GM18873 (cell line): ENCODE results near the gene SCT.

Source experiments
- ATAC-seq: cut with Tn5 transposase; IDR thresholded peaks from one replicate; pipeline ENCODE4 v1.9.1; 2021; ENCODE audit warnings: mild to moderate bottlenecking, moderate library complexity, moderate number of reproducible peaks; ENCODE audit not compliant: unreplicated experiment, low FRiP score

Gene SCT

DNA sequence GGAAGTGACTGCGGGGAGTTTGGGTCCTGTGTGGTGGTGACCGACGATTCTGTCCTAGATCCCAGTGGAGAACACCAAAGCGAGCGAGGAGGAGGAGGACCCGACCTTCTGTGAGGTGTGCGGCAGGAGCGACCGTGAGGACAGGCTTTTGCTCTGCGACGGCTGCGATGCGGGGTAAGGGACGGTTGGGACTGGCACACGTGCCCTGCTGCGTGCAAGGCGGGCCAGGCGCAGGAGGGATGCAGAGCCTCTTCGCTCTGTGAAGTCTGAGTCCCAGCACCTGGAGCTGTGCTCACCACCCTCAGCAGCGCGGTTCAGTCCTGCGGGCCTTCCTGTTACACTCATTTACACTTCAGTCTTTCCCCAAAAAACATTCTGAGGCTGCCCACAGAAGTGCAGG, 34.5 kb downstream of the SCT start:
- ATAC-seq, result no peak

DNA sequence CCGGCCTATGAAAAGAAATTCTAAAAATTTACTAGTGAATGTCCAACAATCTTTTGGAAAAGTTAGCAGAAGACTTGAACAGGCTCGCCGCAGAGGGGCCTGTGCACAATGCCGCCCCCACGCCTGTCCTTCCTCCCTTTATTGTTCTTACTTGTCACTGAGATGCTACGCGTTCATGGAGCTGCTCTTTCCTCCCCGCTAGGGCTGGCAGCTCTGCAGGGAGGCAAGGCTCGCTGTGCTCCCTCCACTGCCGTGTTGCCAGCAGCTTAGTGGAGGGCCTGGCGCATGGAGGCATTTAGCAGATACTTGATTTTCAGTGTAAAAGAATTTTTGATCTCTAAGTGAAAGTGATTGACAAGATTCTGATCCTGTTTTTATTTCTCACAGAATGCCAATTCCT, 36.0 kb downstream of the SCT start:
- no peak for ATAC-seq

DNA sequence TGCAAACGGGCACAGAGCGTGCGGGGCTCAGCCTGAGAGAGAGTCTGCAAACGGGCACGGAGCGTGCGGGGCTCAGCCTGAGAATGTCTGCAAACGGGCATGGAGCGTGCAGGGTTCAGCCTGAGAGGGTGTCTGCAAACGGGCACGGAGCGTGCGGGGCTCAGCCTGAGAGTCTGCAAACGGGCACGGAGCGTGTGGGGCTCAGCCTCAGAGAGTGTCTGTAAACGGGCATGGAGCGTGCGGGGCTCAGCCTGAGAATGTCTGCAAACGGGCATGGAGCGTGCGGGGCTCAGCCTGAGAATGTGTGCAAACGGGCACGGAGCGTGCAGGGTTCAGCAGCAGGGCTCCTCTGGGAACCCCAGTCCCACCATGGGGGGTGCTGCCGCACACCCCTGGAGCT, 37.2 kb downstream of the SCT start:
- no peak for ATAC-seq

DNA sequence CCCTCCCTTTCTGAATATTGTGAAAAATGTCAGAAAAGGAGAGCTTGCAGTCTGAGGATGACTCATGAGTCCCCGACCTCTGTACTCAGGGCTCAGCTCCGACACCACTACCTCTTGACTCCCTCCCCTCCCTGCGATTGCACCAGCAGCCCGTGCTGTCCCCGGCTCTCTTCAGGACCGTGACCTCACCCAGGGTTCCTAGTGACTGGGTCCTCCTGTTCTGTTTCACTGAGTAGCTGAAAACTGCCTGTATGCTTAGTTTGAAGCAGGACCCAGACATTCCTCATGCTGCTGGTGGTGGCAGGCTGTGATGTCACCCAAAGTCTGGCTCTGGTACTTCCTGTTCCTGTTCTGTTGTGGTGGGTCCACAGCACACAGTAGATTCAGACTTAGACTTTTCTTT, 39.0 kb downstream of the SCT start:
- no peak for ATAC-seq

DNA sequence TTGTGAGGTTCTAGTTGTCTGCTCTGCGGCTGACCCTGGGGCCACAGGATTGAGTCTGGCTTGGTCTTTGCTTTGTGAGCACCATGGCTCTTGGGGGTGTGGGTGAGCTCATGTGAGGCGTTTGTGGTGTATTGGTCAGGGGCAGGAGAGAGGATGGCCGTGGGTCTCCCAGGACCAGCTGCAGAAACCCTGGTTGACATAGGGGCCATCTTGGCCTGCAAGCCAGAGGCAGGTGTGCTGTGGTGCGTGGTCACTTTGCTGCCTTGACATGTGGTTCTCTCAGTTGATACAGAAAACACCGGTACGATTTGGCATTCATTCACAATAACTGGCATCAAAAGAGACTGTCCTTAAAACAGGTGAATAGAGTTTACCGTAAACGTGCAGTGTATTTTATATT, 39.4 kb downstream of the SCT start:
- no peak for ATAC-seq

DNA sequence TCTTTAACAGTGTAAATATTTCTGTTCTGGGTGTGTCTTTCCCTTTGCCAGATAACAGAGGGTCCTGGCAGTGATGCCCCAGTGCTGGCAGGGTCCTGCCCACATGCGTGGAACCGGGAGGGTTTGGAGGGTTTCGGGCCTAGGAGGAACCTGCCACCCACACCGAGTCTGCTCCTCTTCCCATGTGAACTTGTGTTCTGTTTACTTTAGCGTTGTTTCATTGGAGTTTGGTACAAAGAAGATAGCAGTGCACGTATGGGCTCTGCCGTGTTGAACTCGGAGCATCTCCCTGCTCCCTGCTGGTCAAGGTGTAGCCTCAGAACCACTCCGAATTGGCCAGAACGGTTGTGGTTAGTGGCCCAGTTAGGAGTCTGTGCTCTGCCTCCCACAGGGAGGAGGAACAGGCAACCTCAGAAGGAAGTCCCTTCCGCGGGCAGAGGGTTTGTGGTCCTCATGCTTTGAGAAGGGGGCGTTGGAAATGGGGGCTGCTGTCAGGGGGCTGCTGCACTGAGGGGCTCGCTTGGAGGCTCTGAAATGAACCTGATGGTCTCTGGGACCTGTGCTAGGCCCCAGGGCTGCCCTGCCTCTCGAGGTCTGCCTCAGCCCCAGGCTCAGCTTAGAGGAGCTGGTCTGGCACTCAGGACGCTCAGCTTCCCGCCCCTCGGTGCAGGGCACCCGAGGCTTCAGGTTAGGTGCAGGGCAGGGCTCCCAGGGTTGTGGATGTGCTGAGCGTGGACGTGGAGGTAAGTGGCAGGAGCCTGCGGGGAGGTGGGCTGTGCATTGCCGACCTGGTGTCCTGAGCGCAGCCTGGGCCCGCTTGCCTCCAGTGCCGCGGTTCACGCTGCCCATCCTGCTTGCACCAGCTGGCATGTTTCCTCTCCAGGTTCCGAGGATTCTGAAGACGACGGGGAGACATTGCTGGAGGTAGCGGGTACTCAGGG, 40.3 kb downstream of the SCT start:
- no peak for ATAC-seq

DNA sequence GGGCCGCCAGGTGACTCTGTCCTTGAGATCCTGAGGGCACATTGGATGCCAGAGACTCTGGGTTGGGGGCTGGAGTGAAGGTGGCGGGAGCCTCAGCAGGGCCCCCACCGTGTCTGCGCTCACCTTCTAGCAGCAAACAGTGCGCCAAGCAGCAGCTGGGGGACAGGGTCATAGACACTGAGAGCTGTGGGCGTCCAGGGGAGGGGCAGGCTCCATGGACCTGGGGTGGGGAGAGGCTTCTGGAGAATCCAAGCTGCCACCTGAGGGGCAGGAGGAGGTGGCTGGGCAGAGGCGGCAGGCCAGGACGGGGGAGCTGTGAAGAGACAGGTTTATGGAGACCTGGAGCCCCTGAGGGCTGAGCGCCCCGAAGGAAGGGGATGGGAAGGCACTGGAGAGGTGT, 42.7 kb downstream of the SCT start:
- no peak for ATAC-seq

DNA sequence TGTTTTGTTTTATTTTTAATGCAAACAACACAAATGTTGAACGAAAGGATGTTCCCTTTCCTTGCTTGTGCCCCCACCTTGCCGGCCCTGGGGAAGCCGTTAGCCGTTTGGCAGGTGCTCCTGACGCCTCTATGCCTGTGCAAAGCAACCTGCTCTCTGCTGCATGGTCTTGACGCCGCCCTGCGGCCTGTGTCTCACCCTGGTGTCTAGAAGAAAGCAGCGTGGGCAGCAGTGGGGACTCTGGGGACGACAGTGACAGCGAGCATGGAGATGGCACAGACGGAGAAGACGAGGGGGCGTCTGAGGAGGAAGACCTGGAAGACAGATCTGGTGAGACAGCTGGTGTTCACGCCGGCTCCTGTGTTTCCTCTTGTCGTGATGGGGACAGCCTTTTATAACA, 45.2 kb downstream of the SCT start:
- ATAC-seq, result no peak

DNA sequence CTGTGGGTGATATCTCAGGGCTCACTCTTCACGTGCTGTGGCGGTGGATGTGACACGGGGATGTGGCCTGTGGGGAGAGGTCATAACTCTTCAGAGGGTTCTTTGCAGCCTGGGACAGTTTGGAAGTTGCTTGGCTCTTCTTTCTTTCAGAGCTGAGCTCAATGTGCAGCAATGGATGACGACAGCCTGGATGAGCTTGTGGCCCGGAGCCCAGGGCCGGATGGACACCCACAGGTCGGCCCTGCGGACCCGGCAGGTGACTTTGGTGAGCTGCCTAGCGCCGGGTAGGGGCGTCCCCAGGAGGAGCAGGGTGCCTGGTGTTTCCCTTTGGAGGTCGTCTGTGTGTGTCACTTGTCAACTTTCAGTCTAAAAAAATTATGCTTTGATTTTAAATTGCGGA, 45.6 kb downstream of the SCT start:
- no peak for ATAC-seq

DNA sequence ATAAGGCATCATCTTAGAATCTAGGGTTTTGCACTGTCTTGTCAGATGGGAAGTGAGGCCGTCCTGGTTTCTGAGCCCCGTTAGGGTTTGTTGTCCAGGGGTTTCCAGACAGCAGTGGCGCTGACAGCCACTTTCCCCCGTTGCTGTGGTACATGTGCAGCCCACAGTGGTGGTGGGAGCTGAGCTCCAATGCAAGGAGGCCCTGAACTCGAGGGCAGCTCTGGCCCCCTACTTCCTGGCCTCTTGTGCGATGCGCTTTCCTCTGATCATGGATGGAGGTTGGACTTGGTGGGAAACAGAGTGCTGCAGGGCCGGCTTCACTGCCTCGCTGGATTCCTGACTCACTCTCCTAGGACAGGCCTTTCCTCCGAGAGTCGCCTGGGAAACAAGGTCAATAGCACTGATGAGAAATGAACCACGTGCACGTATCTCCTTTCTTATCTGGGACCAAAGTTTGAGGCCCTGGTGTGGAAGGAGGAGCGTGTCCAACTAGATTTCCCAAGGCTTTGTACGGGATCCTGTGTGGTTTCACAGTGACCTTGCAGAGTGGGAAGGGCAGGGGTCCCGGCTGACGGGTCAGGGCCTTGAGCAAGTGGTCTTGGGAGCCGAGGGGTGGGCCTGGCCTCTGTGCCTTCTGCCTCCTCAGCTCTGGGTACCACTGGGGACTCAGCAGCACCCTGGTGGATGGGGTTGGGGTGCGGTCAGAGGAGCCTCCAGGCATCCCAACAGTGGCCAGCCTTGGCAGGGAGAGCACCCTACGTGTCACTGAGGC, 47.0 kb downstream of the SCT start:
- no peak for ATAC-seq

DNA sequence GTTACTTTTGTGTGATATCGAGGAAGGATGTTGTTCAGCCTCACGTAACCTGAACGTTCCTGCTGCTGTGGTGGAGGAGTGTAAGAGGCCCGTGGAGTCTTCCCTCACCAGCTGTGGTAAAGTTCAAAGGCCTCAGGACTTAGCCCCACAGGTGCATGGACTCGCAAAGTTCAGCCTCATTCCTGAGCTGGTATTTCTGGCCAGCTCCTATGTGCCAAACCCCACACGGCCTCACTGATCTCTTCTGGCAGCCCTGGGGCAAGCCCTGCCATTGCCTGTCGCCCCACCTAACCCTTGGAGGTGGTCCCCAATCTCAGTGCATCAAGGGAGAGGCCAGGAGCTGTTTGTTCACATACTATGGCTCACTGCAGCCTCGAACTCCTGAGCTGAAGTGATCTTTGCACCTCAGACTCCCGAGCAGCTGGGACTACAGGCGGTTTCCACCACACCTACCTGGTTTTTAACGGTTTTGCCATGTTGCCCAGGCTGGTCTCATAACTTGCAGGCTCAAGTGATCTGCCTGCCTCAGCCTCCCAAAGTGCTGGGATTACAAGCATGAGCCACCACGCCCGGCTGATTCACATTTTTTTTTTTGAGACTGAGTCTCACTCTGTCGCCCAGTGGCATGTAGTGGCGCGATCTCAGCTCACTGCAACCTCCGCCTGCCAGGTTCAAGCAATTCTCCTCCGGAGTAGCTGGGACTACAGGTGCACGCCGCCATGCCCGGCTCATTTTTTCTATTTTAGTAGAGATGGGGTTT, 48.5 kb downstream of the SCT start:
- ATAC-seq, result no peak

DNA sequence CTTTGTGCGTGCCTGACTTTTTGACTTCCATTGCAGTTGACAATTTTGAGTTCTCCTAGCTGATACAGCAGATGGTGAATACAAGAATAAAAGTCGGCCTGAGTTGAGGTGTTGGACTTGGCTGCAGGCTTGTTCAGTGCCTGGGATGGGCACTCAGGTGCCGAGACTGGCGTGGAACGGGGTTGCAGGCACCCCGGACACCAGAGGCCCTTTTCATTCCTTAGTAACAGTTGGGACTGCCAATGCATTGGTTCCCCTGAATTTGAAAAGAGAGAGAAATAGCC, 49.4 kb downstream of the SCT start:
- no peak for ATAC-seq

DNA sequence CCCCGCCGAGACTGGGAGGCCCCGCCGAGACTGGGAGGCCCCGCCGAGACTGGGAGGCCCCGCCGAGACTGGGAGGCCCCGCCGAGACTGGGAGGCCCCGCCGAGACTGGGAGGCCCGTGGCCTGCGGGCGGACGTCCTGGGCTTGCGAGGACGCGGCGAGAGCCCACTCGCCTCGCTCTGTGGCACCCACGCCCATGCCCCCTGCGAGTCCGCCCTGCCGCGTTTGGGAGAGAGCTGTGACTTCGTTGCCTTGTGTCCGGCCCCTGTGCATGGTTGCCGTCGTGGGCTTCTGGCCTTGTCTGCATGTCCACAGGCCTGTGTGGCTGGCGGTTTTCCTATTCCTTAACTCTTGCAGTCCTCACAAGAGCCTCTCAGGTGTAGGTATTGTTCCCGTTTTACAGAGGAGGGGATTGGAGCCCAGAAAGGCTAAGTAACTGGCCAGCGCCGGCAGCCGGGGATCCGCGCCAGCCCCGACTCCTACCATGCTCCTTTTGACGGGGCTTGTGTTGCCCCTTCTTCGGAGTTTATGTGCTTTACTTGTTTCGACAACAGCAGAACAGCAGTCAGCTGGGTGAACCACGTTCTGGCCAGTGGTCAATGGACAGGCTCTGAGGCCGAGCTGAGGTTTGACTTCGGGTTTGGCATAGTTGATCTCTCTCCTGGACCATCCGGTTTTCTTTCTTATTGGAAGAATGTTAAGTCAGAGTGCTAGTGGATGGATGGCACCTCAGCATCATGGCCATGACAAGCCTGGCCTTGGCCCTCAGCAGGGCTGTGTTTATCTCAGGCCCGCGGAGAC, 50.0 kb downstream of the SCT start:
- no peak for ATAC-seq
